Activated T-cell treated with anti-CD3 and anti-CD28 coated beads for 1 hour (primary cell): Measurements from ENCODE around the gene CALML4.
"Not testable (repeated sequence)": the region's sequence is repeated elsewhere in the genome, so short reads cannot be mapped to it uniquely, and the experiment has no call there.

Experiments used
- DNase-seq: peaks from one replicate; pipeline ENCODE4 v3.0.0-alpha.2; 2020; ENCODE audit warnings: low read depth

CALML4 gene

GRCh38 chr15:68190048-68190447 is 15.1 kb downstream of the CALML4 start:
- DNase-seq: no peak

GRCh38 chr15:68188647-68189046 is 16.5 kb downstream of the CALML4 start:
- no peak for DNase-seq

- DNase-seq: no peak
Measured at GRCh38 chr15:68187559-68187958, 17.6 kb downstream of the CALML4 start.

- DNase-seq: no peak
Measured at GRCh38 chr15:68186671-68187397, 18.3 kb downstream of the CALML4 start.

- no peak for DNase-seq
Measured at GRCh38 chr15:68184616-68185480, 20.3 kb downstream of the CALML4 start.

GRCh38 chr15:68183616-68184315 is 21.4 kb downstream of the CALML4 start:
- no peak for DNase-seq

- DNase-seq: no peak
Measured at GRCh38 chr15:68177742-68178141, 27.4 kb downstream of the CALML4 start.

GRCh38 chr15:68176601-68177000 is 28.5 kb downstream of the CALML4 start:
- DNase-seq: no peak

GRCh38 chr15:68175526-68175925 is 29.6 kb downstream of the CALML4 start:
- DNase-seq: no peak

- no peak for DNase-seq
Measured at GRCh38 chr15:68173119-68173518, 32.0 kb downstream of the CALML4 start.

GRCh38 chr15:68172037-68172436 is 33.1 kb downstream of the CALML4 start:
- DNase-seq: not testable (repeated sequence)

- DNase-seq: no peak
Measured at GRCh38 chr15:68166847-68167246, 38.3 kb downstream of the CALML4 start.

GRCh38 chr15:68163191-68163590 is 41.9 kb downstream of the CALML4 start:
- no peak for DNase-seq

GRCh38 chr15:68158046-68158628 is 47.0 kb downstream of the CALML4 start:
- no peak for DNase-seq

GRCh38 chr15:68157074-68157473 is 48.1 kb downstream of the CALML4 start:
- DNase-seq: no peak

GRCh38 chr15:68154923-68155559 is 50.1 kb downstream of the CALML4 start:
- no peak for DNase-seq

- DNase-seq: no peak
Measured at GRCh38 chr15:68152342-68152741, 52.8 kb downstream of the CALML4 start.

GRCh38 chr15:68151277-68151676 is 53.9 kb downstream of the CALML4 start:
- DNase-seq: no peak

GRCh38 chr15:68150187-68150586 is 54.9 kb downstream of the CALML4 start:
- DNase-seq: no peak

- no peak for DNase-seq
Measured at GRCh38 chr15:68149059-68149458, 56.1 kb downstream of the CALML4 start.

- DNase-seq: no peak
Measured at GRCh38 chr15:68148039-68148438, 57.1 kb downstream of the CALML4 start.

- no peak for DNase-seq
Measured at GRCh38 chr15:68145706-68146105, 59.4 kb downstream of the CALML4 start.
